Peyer's patch (tissue), 4 donors: ENCODE data around the gene RNF208.

Source experiments
- POLR2A ChIP-seq, 2 donors: fragments of 450-650 bp; IDR thresholded peaks; one replicate each; pipeline ENCODE4 v1.5.1; 2017; ENCODE audit warnings: antibody characterized with exemption in 2 of 2, mild to moderate bottlenecking in 2 of 2, moderate library complexity in 2 of 2
- TF ChIP-seq, protein P1 (sequence below), 6 experiments: fragments of 450-650 bp in 4 of 6; fragments of 200-600 bp in 2 of 6; sonication (generic) in 1 of 6; IDR thresholded peaks; one replicate each; pipeline ENCODE4 v1.5.1; 2017 to 2019; ENCODE audit warnings: antibody characterized with exemption in 6 of 6, mild to moderate bottlenecking in 3 of 6, moderate library complexity in 1 of 6

DNA sequence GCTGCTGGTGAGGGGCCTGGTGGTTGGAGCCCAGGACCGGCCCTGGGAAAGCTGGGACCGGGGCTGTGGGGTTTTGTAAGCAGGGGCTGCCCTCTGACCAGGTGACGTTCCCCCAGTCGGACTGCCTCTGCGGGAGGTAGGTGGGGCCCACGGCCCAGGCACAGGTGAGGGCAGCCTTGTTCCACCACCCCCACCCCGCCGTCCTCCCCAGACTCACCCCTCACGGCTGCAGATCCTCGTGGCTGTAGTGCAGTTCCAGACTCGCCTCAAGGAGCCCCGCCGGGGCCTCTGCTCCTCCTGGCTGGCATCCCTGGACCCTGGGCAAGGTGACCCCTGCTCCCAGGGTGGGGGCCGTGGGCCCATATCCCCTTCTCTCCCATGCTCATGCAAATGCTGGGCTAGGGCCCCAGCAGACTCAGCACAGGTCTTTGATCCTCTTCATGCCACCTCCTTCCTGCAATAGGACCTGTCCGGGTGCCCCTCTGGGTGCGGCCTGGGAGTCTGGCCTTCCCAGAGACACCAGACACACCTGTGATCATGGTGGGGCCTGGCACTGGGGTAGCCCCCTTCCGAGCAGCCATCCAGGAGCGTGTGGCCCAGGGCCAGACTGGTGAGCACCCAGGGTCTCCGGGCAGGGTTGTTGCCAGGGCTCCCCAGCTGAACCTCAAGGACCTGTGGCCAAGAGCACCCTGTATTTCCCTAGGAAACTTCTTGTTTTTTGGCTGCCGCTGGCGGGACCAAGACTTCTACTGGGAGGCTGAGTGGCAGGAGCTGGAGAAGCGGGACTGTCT, 6.6 kb downstream of the RNF208 start:
- TF ChIP-seq, protein P1, sequence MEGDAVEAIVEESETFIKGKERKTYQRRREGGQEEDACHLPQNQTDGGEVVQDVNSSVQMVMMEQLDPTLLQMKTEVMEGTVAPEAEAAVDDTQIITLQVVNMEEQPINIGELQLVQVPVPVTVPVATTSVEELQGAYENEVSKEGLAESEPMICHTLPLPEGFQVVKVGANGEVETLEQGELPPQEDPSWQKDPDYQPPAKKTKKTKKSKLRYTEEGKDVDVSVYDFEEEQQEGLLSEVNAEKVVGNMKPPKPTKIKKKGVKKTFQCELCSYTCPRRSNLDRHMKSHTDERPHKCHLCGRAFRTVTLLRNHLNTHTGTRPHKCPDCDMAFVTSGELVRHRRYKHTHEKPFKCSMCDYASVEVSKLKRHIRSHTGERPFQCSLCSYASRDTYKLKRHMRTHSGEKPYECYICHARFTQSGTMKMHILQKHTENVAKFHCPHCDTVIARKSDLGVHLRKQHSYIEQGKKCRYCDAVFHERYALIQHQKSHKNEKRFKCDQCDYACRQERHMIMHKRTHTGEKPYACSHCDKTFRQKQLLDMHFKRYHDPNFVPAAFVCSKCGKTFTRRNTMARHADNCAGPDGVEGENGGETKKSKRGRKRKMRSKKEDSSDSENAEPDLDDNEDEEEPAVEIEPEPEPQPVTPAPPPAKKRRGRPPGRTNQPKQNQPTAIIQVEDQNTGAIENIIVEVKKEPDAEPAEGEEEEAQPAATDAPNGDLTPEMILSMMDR (IDR thresholded peaks at IDR 0.05): no peak
- TF ChIP-seq POLR2A (IDR thresholded peaks at IDR 0.05): no peak
